Central memory CD8-positive, alpha-beta T cell (primary cell): ENCODE measurements around the gene VMP1.
"Not testable (repeated sequence)": the region's sequence is repeated elsewhere in the genome, so short reads cannot be mapped to it uniquely, and the experiment has no call there.

Source experiments
- ATAC-seq: fragments of 150-1000 bp; cut with Tn5 transposase; replicated peaks from 2 replicates; pipeline ENCODE4 v1.10.0; 2022; ENCODE audit warnings: mild to moderate bottlenecking, moderate FRiP score, moderate number of reproducible peaks; ENCODE audit not compliant: poor library complexity, severe bottlenecking; ENCODE audit errors: extremely low read depth
- DNase-seq, 2 donors: peaks; one replicate each; pipeline ENCODE4 v3.0.0; 2021; ENCODE audit warnings: low spot score in 2 of 2
- H3K27ac Mint-ChIP-seq: one replicate; pipeline ENCODE4 v1.8.0; 2022; ENCODE audit warnings: low read depth, mild to moderate bottlenecking, moderate library complexity, mixed read lengths
- H3K27me3 Mint-ChIP-seq: one replicate; pipeline ENCODE4 v1.8.0; 2022; ENCODE audit warnings: mixed read lengths
- H3K36me3 Mint-ChIP-seq: one replicate; pipeline ENCODE4 v1.8.0; 2022; ENCODE audit warnings: mild to moderate bottlenecking, moderate library complexity, mixed read lengths; ENCODE audit not compliant: insufficient read depth
- H3K4me1 Mint-ChIP-seq: one replicate; pipeline ENCODE4 v1.8.0; 2022; ENCODE audit warnings: mixed read lengths
- H3K4me3 Mint-ChIP-seq: one replicate; pipeline ENCODE4 v1.8.0; 2022; ENCODE audit warnings: mild to moderate bottlenecking, moderate library complexity, mixed read lengths
- H3K9me3 Mint-ChIP-seq: one replicate; pipeline ENCODE4 v1.8.0; 2022; ENCODE audit warnings: mixed read lengths

The VMP1 gene

DNA sequence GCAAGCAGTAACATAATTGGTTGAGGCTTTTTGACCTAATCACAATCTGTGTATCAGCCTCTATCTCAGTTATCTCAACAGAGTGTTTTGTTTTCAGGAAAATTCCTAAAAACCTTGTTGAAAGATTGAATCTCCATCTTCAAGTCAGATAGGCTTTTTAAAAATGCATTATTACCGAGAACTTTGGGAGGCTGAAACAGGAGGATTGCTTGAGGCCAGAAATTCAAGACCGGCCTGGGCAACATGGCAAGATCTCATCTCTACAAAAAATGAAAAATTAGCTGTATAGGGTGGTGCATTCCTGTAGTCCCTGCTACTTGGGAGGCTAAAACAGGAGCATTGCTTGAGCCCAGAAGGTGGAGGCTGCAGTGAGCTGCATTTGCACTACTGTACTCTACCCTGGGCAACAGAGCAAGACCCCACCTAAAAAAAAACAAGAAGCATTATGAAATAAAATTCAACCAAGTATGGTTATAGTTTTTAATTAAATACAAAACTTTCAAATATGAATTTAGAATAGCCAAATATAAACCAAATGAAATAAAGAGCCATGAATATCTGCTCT lies 68.4 kb downstream of the VMP1 start:
- H3K27ac Mint-ChIP-seq, result no peak overlapping the region
- no peaks in the 10 kb centered on the region for H3K4me1 Mint-ChIP-seq
- ATAC-seq (no peak), DNase-seq (no peak)
- H3K36me3 Mint-ChIP-seq, result peaks cover 19% of the 10 kb centered on the region
- H3K27me3 Mint-ChIP-seq, result no peaks in the 10 kb centered on the region
- no peaks in the 10 kb centered on the region for H3K9me3 Mint-ChIP-seq
- H3K4me3 Mint-ChIP-seq, result no peak overlapping the region

DNA sequence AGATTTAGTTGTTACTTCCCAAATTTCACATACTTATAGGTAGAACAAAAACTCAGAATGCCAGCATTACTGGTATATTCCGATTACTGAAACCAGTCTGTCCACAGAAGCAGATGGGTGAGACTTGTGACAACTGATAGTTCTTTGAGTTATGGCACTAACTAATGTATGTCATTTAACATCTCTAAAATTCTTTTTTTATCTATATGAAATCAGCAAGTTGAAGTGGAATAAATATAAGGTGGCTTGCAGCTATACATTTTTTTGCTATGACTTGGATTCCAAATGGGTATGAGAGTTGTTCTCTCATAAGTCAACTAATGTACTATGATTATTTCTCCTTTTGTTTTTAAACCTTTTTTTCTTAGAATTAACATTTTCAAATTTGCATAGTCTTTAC lies 69.1 kb downstream of the VMP1 start:
- DNase-seq (no peak), ATAC-seq (no peak)
- no peak overlapping the region for H3K27ac Mint-ChIP-seq
- no peak overlapping the region for H3K4me3 Mint-ChIP-seq
- H3K27me3 Mint-ChIP-seq, result no peaks in the 10 kb centered on the region
- H3K9me3 Mint-ChIP-seq, result no peaks in the 10 kb centered on the region
- H3K4me1 Mint-ChIP-seq, result no peaks in the 10 kb centered on the region
- H3K36me3 Mint-ChIP-seq, result peaks cover 19% of the 10 kb centered on the region

DNA sequence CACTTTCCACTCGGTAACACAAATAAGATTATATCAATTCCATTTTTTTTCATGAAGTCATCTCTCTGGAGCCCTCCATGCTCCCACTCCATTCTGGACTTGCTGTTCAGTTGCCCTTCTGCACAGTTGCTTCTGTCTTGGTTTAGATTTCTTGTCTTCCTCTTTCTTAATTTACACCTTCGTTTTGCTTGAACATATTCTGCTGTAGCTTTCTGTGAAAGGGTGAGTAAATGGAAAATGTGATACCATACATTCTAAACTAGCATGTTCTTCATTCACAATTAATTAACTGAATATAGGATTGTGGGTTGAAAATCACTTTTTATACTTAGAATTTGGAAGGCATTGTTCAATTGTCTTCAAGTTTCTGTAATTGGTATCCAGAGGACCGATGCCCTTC lies 69.6 kb downstream of the VMP1 start:
- no peak overlapping the region for H3K4me3 Mint-ChIP-seq
- H3K27ac Mint-ChIP-seq, result no peak overlapping the region
- DNase-seq (no peak), ATAC-seq (no peak)
- H3K27me3 Mint-ChIP-seq, result no peaks in the 10 kb centered on the region
- no peaks in the 10 kb centered on the region for H3K9me3 Mint-ChIP-seq
- H3K4me1 Mint-ChIP-seq, result no peaks in the 10 kb centered on the region
- H3K36me3 Mint-ChIP-seq, result peaks cover 19% of the 10 kb centered on the region

DNA sequence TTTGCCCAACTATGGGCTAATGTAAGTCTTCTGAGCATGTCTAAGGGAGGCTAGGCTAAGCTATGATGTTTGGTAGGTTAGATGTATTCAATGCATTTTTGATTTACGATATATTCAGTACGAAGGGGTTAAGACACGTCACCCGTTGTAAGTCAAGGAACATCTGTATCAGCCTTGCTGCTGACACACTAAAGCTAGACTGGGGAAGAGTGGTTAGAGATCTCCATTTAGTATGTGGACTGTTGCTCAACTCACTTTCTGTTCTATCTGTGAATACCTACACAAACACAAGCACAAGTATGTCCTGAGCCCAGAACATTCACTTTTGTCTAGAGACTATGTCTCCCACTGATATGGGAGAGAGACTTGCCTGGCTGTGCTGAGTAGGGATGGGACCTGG lies 71.5 kb downstream of the VMP1 start:
- Mint-ChIP-seq H3K4me3 (no peak overlapping the region), H3K4me1 (peaks cover 13% of the 10 kb centered on the region), H3K36me3 (peaks cover 15% of the 10 kb centered on the region), H3K27ac (no peak overlapping the region), H3K27me3 (no peaks in the 10 kb centered on the region), H3K9me3 (no peaks in the 10 kb centered on the region)
- ATAC-seq, result no peak
- no peak for DNase-seq

DNA sequence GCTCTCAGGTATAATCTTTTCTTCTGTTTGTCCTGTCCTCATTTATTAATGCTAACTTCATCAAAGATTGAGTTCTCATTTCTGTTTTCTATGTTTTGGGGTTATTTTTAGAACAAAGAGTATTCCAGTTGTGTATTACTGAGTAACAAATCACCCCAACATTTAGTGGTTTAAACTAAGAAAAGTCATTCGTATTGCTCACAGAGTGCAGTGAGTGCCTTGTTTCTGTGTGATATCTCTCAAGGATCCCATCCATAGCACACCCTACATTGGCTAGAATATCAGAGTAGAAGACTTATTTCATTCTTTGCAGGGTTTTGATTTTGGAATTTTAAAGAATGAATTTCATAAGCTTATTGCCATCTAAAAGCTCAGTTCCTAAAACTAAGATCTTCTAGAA lies 72.1 kb downstream of the VMP1 start:
- no peak for DNase-seq
- H3K36me3 Mint-ChIP-seq, result peaks cover 18% of the 10 kb centered on the region
- peaks cover 18% of the 10 kb centered on the region for H3K4me1 Mint-ChIP-seq
- ATAC-seq, result no peak
- no peaks in the 10 kb centered on the region for H3K9me3 Mint-ChIP-seq
- H3K27me3 Mint-ChIP-seq, result no peaks in the 10 kb centered on the region
- H3K27ac Mint-ChIP-seq, result peak overlapping the region; percentile 47
- H3K4me3 Mint-ChIP-seq, result no peak overlapping the region

DNA sequence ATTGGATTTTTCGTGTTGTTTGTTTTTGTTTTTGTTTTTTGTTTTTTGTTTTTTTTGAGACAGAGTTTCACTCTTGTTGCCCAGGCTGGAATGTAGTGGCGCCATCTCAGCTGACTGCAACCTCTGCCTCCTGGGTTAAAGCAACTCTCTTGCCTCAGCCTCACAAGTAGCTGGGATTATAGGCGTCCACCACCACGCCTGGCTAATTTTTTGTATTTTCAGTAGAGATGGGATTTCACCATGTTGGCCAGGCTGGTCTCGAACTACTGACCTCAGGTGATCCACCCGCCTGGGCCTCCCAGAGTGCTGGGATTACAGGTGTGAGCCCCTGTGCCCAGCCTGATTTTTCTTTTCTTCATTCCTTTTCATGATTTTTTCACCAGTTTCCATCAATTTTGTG lies 73.1 kb downstream of the VMP1 start:
- peaks cover 13% of the 10 kb centered on the region for H3K36me3 Mint-ChIP-seq
- H3K27me3 Mint-ChIP-seq, DNase-seq, H3K9me3 Mint-ChIP-seq, H3K4me3 Mint-ChIP-seq, ATAC-seq: not testable (repeated sequence)
- peak overlapping the region; percentile 8 for H3K27ac Mint-ChIP-seq
- peaks cover 19% of the 10 kb centered on the region for H3K4me1 Mint-ChIP-seq

DNA sequence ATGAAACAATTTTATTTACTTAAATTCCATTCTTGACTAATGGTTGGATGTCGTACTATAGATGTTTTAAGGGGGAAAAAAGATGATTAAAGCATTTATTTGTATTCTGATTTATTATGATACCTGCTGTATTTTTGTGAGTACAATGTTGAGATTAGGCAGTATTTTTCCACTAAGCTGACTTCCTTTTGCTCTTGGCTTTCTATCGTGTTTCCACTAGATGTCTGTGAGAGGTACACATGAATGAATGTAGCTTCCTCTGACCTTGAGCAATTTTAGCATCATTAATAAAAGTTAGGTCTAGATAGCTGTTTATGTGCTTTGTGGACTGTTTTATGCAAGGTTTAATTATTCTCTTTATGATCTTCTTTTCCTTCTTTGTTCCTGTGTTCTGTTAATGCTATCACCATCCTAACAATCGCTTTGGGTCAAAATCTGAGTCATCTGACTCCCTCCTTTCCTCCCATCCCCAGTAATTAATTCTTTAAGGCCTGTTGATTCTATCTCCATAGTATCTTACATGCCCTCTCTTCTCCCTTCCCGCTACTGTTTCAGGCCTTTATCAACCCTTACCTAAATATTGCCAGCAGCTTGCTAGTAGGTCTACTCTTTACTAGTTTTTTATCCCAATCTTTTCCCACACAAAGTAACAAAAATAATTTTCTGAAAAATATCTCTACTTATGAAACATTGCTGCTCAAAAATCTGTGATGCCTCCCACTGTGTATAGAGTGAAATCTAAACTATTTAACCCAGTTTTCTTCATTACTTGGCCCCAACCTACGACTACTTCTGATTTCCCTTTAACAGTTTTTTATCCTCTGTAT lies 76.0 kb downstream of the VMP1 start:
- Mint-ChIP-seq H3K9me3 (no peaks in the 10 kb centered on the region), H3K27ac (peak overlapping the region; percentile 92), H3K27me3 (no peaks in the 10 kb centered on the region), H3K36me3 (peaks cover 11% of the 10 kb centered on the region), H3K4me3 (peak overlapping the region; percentile 50), H3K4me1 (peaks cover 34% of the 10 kb centered on the region)
- DNase-seq, result no peak
- no peak for ATAC-seq

DNA sequence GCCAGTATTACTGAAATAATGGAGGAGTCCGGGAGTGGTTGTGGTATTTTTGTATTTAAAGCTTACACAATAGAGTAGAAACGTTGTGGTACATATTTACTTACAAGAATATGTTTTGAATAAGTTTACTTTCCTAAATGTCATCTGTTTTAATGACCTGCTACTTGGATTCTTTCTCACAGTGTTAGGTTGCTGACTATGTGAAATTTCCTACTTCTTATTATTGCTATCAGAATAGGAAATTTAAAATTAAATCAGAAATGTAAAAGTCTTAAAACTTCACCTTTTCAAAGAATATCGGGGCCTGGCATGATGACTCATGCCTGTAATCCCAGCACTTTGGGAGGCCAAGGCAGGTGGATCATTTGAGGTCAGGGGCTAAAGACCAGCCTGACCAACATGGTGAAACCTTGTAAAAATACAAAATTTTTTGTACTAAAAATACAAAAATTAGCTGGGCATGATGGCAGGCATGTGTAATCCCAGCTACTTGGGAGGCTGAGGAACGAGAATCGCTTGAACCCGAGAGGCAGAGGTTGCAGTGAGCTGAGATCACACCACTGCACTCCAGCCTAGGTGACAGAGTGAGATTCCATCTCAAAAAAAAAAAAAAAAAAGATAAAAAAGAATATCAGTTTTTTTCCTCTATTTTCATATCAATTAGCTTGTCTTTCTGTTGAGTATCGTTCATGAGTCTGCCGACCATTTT lies 77.8 kb downstream of the VMP1 start:
- peaks cover 34% of the 10 kb centered on the region for H3K4me1 Mint-ChIP-seq
- no peaks in the 10 kb centered on the region for H3K27me3 Mint-ChIP-seq
- ATAC-seq (no peak), DNase-seq (no peak)
- H3K4me3 Mint-ChIP-seq, result peak overlapping the region; percentile 13
- peaks cover 11% of the 10 kb centered on the region for H3K36me3 Mint-ChIP-seq
- H3K27ac Mint-ChIP-seq, result peak overlapping the region; percentile 93
- H3K9me3 Mint-ChIP-seq, result no peaks in the 10 kb centered on the region

DNA sequence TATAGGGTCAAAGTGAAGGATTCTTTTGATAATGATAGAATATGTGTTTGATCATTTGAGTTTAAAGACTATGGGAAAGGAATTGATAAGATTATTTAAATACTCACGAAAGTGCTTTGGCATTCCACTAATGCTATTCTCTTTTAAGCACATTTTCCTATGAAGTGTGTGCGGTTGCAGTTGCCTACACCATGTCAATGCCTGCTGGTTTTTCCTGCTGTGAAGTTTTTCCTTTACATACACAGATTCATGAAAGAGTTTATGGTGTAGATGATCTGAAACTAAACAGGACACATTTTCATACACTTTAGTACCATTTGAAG lies 78.7 kb downstream of the VMP1 start:
- ATAC-seq (no peak), DNase-seq (no peak)
- Mint-ChIP-seq H3K9me3 (no peaks in the 10 kb centered on the region), H3K4me3 (peak overlapping the region; percentile 77), H3K27ac (peak overlapping the region; percentile 93), H3K27me3 (no peaks in the 10 kb centered on the region), H3K4me1 (peaks cover 34% of the 10 kb centered on the region), H3K36me3 (peaks cover 15% of the 10 kb centered on the region)

DNA sequence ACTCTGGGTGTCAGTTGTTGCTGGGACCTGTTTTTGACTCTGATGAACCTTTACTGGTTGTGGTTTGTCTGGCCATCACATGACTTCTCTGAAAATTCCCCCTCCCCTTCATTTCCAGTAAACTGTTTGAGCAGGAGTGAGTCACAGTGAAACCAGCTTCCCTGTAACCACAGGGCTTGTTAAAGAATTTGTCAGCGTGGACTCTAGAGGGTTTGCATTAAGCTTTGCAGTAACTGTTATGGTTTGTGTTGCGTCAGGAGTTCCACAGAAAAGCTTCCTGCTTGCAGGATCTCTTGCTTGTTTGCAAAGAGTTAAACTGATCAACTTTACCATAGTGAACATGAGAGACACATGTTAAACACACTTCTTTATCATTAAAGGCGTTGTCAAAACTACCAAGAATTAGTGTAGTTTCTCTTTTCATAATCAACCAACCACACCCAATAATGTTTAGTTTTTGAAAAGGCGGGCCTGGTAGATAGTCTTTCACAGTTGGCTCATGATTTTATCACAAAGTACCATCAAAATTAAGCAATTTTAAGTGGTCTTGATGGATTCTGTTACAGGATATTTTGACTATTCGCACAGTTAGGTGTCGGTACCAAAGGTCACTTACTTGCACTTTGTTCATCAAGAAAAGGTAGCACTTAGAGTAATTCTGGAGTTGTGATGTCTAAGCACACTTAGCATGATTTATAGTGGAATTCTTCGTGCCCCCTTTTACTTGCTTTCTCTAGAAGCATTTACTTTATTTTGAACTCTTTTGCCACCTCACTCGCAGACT lies 79.3 kb downstream of the VMP1 start:
- Mint-ChIP-seq H3K27ac (peak overlapping the region; percentile 93), H3K4me1 (peaks cover 34% of the 10 kb centered on the region), H3K9me3 (no peaks in the 10 kb centered on the region), H3K4me3 (peak overlapping the region; percentile 77), H3K27me3 (no peaks in the 10 kb centered on the region), H3K36me3 (peaks cover 15% of the 10 kb centered on the region)
- ATAC-seq (peak; percentile 92), DNase-seq (peak; percentile 33 to 73)

DNA sequence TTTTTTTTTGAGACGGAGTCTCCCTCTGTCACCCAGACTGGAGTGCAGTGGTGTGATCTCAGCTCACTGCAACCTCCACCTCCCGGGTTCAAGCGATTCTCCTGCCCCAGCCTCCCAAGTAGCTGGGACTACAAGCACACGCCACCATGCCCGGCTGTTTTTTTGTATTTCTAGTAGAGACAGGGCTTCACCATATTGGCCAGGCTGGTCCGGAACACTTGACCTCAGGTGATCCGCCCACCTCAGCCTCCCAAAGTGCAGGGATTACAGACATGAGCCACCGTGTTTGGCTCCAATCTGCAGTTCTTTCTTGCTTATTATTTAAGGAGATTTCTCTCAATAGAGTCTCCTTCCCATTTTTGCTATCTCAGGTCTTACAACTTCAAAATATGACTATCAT lies 82.4 kb downstream of the VMP1 start:
- H3K4me1 Mint-ChIP-seq, result peaks cover 15% of the 10 kb centered on the region
- H3K36me3 Mint-ChIP-seq, result peaks cover 11% of the 10 kb centered on the region
- H3K4me3 Mint-ChIP-seq, H3K9me3 Mint-ChIP-seq, ATAC-seq, DNase-seq, H3K27ac Mint-ChIP-seq, H3K27me3 Mint-ChIP-seq: not testable (repeated sequence)

DNA sequence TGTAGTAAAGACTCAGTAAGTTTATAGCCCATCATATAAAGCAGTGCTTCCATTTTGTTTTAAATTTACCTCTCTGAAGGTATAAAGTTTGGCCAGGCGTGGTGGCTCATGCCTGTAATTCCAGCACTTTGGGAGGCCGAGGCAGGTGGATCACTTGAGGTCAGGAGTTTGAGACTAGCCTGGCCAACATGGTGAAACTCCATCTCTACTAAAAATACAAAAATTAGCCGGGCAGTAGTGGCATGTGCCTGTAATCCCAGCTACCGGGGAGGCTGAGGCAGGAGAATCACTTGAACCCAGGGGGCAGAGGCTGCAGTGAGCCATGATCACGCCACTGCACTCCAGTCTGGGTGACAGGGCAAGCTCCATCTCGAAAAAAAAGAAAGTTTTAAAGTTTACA lies 83.0 kb downstream of the VMP1 start:
- not testable (repeated sequence) for H3K27me3 Mint-ChIP-seq, DNase-seq, H3K27ac Mint-ChIP-seq, H3K9me3 Mint-ChIP-seq, ATAC-seq, H3K4me3 Mint-ChIP-seq
- Mint-ChIP-seq H3K36me3 (peaks cover 11% of the 10 kb centered on the region), H3K4me1 (peaks cover 15% of the 10 kb centered on the region)
